Neural cell (in vitro differentiated cells): ENCODE data around the gene CYP3A4. TPM values are rescaled to one million over a fixed set of nuclear protein-coding genes. Genes with fewer than 3 reads are reported as not detected.

ENCODE experiments used
- H2AFZ ChIP-seq: fragments of 200-600, 300-800 bp; sonication (generic), shearing (Covaris generic); 2 replicates; pipeline ENCODE4 v1.6.0; 2014; ENCODE audit warnings: low read depth, mild to moderate bottlenecking, antibody characterized with exemption, low read length, moderate library complexity
- H3F3A ChIP-seq: fragments of 200-600 bp; shearing (Covaris generic); 2 replicates; pipeline ENCODE4 v1.6.1; 2016; ENCODE audit warnings: mild to moderate bottlenecking, moderate library complexity, mixed read lengths, antibody characterized with exemption, low read length; ENCODE audit not compliant: insufficient read depth, poor library complexity, severe bottlenecking
- H3K27ac ChIP-seq: fragments of 200-600, 300-800 bp; sonication (generic), shearing (Covaris generic); 2 replicates; pipeline ENCODE4 v1.5.1; 2014; ENCODE audit warnings: mild to moderate bottlenecking, low read length, moderate library complexity
- H3K27me3 ChIP-seq: fragments of 300-800, 200-600 bp; sonication (generic), shearing (Covaris generic); 2 replicates; pipeline ENCODE4 v1.6.0; 2014; ENCODE audit warnings: mild to moderate bottlenecking, low read depth, low read length, moderate library complexity; ENCODE audit not compliant: insufficient read depth
- H3K36me3 ChIP-seq: fragments of 300-800, 200-600 bp; sonication (generic), shearing (Covaris generic); 2 replicates; pipeline ENCODE4 v1.5.1; 2014; ENCODE audit warnings: mild to moderate bottlenecking, antibody characterized with exemption, low read length, moderate library complexity; ENCODE audit not compliant: insufficient read depth
- H3K4me2 ChIP-seq: fragments of 300-800, 200-600 bp; sonication (generic), shearing (Covaris generic); 2 replicates; pipeline ENCODE4 v1.6.0; 2014; ENCODE audit warnings: mild to moderate bottlenecking, low read length
- H3K4me3 ChIP-seq: fragments of 300-800, 200-600 bp; sonication (generic), shearing (Covaris generic); 2 replicates; pipeline ENCODE4 v1.5.1; 2014; ENCODE audit warnings: mild to moderate bottlenecking, low read length, moderate library complexity
- H3K79me2 ChIP-seq: fragments of 200-600 bp; shearing (Covaris generic); replicated peaks from 2 replicates; pipeline ENCODE4 v1.6.0; 2014; ENCODE audit warnings: mild to moderate bottlenecking, low read length, moderate library complexity; ENCODE audit not compliant: insufficient read depth
- H3K9ac ChIP-seq: fragments of 300-800, 200-600 bp; sonication (generic), shearing (Covaris generic); 2 replicates; pipeline ENCODE4 v1.6.1; 2016; ENCODE audit warnings: mild to moderate bottlenecking, low read length, mixed read lengths
- H3K9me2 ChIP-seq: fragments of 200-600 bp; shearing (Covaris generic); 2 replicates; pipeline ENCODE4 v1.6.1; 2016; ENCODE audit warnings: mild to moderate bottlenecking, low read length, mixed read lengths; ENCODE audit not compliant: insufficient read depth
- H3K9me3 ChIP-seq: fragments of 200-600, 300-800 bp; sonication (generic), shearing (Covaris generic); 2 replicates; pipeline ENCODE4 v1.6.1; 2016; ENCODE audit warnings: mild to moderate bottlenecking, mixed run types, low read length, moderate library complexity, mixed read lengths
- H4K20me1 ChIP-seq: fragments of 200-600 bp; shearing (Covaris generic); 2 replicates; pipeline ENCODE4 v1.6.1; 2016; ENCODE audit warnings: mild to moderate bottlenecking, mixed run types; ENCODE audit not compliant: insufficient read depth
- EP300 ChIP-seq: fragments of 450-650 bp; conservative IDR thresholded peaks from 2 replicates; pipeline ENCODE4 v1.6.1; 2014; ENCODE audit warnings: antibody characterized with exemption, mild to moderate bottlenecking, moderate library complexity; ENCODE audit not compliant: poor library complexity, severe bottlenecking
- EZH2 ChIP-seq: fragments of 200-600, 300-800 bp; shearing (Covaris generic), sonication (generic); IDR thresholded peaks from 2 replicates; pipeline ENCODE4 v1.6.1; 2014; ENCODE audit warnings: antibody characterized with exemption, low read length, borderline replicate concordance, mild to moderate bottlenecking; ENCODE audit not compliant: insufficient read depth, poor library complexity, severe bottlenecking
- MXI1 ChIP-seq: fragments of 450-650 bp; conservative IDR thresholded peaks from 2 replicates; pipeline ENCODE4 v1.6.1; 2014; ENCODE audit warnings: antibody characterized with exemption, mild to moderate bottlenecking; ENCODE audit not compliant: poor library complexity, severe bottlenecking
- POLR2AphosphoS5 ChIP-seq: IDR thresholded peaks from 2 replicates; pipeline ENCODE4 v1.6.1; 2012
- RAD21 ChIP-seq: fragments of 450-650 bp; conservative IDR thresholded peaks from 2 replicates; pipeline ENCODE4 v1.6.1; 2014; ENCODE audit warnings: antibody characterized with exemption, mild to moderate bottlenecking, moderate library complexity
- REST ChIP-seq: IDR thresholded peaks from 2 replicates; pipeline ENCODE4 v1.6.1; 2012; ENCODE audit warnings: borderline replicate concordance
- SMC3 ChIP-seq: fragments of 450-650 bp; conservative IDR thresholded peaks from 2 replicates; pipeline ENCODE4 v1.6.1; 2014; ENCODE audit warnings: antibody characterized with exemption, mild to moderate bottlenecking, moderate library complexity; ENCODE audit not compliant: poor library complexity
- TAF1 ChIP-seq: IDR thresholded peaks from 2 replicates; pipeline ENCODE4 v1.6.1; 2012; ENCODE audit warnings: low read depth
- polyA plus RNA-seq: library from polyadenylated mRNA; depleted of rRNA; stranded (reverse); fragments of >200 nt; gene quantifications from 2 replicates; pipeline ENCODE4 v1.2.3, GENCODE V29; 2014
- TF ChIP-seq, protein P1 (sequence below): fragments of 450-650 bp; IDR thresholded peaks from 2 replicates; pipeline ENCODE4 v1.5.1; 2014; ENCODE audit warnings: antibody characterized with exemption, mild to moderate bottlenecking, moderate library complexity; ENCODE audit not compliant: poor library complexity, severe bottlenecking

Gene CYP3A4
- polyA plus RNA-seq, 1 donor from 2014 or later = not detected

GRCh38 chr7:99794585-99795502 lies 10.9 kb upstream of the CYP3A4 start:
- H3K9me3 ChIP-seq = no peaks in the 10 kb centered on the region
- H3K27me3 ChIP-seq = no peaks in the 10 kb centered on the region
- TF ChIP-seq EZH2 (no peak), SMC3 (no peak), RAD21 (no peak)
- H3K79me2 ChIP-seq = no peaks in the 10 kb centered on the region
- H3K36me3 ChIP-seq = no peaks in the 10 kb centered on the region
- H3K4me2 ChIP-seq = no peak overlapping the region
- no peak overlapping the region for H3K4me3 ChIP-seq
- no peak overlapping the region for H3K27ac ChIP-seq
- no peaks in the 10 kb centered on the region for H4K20me1 ChIP-seq
- no peaks in the 10 kb centered on the region for H3K9me2 ChIP-seq
- no peaks in the 10 kb centered on the region for H3F3A ChIP-seq
- H3K9ac ChIP-seq = no peak overlapping the region
- H2AFZ ChIP-seq = no peak overlapping the region

DNA sequence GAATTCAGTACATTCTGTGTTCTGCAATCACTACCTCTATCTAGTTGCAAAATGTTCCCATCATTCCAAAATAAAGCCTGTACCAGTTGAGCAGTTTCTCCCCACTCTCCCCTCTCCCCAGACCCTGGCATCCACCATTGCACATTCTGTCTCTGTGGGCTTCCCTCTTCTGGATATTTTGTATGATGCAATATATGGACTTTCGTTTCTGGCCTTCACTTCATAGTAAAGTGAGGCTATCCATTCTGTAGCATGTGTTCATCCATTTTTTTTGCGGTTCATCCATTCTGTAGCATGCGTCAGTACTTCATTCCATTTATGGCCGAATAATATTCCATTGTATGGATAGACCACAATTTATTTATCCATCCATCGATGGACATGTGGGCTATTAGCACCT lies 9.5 kb upstream of the CYP3A4 start:
- Histone ChIP-seq H3K36me3 (no peaks in the 10 kb centered on the region), H3K79me2 (no peaks in the 10 kb centered on the region), H3K4me3 (no peak overlapping the region), H3K27me3 (no peaks in the 10 kb centered on the region), H3K9me2 (no peaks in the 10 kb centered on the region), H3K4me2 (no peak overlapping the region), H3K9ac (no peak overlapping the region), H3K27ac (no peak overlapping the region), H3K9me3 (no peaks in the 10 kb centered on the region), H2AFZ (no peak overlapping the region), H4K20me1 (no peaks in the 10 kb centered on the region), H3F3A (no peaks in the 10 kb centered on the region)
- TF ChIP-seq EP300 = no peak
- TF ChIP-seq MXI1 = no peak
- no peak for TF ChIP-seq POLR2AphosphoS5
- TF ChIP-seq EZH2 = no peak
- TF ChIP-seq TAF1 = no peak
- TF ChIP-seq SMC3 = no peak
- TF ChIP-seq, protein P1, sequence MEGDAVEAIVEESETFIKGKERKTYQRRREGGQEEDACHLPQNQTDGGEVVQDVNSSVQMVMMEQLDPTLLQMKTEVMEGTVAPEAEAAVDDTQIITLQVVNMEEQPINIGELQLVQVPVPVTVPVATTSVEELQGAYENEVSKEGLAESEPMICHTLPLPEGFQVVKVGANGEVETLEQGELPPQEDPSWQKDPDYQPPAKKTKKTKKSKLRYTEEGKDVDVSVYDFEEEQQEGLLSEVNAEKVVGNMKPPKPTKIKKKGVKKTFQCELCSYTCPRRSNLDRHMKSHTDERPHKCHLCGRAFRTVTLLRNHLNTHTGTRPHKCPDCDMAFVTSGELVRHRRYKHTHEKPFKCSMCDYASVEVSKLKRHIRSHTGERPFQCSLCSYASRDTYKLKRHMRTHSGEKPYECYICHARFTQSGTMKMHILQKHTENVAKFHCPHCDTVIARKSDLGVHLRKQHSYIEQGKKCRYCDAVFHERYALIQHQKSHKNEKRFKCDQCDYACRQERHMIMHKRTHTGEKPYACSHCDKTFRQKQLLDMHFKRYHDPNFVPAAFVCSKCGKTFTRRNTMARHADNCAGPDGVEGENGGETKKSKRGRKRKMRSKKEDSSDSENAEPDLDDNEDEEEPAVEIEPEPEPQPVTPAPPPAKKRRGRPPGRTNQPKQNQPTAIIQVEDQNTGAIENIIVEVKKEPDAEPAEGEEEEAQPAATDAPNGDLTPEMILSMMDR = no peak
- no peak for TF ChIP-seq RAD21
- no peak for TF ChIP-seq REST
